OCI-LY7 (cell line): ENCODE results near the gene TRIM9. TPM values are rescaled to one million over a fixed set of nuclear protein-coding genes. Genes with fewer than 3 reads are reported as not detected.

Source experiments
- BruUV-seq: library from RNA; stranded (reverse); fragments of 400-500 nt; replicated peaks from 2 replicates; lab custom pipeline; 2021; lab: Mats Ljungman, UMichigan
- CTCF ChIA-PET: fragments of 300-600 bp; sonication (Branson Sonifier 250); formaldehyde crosslinking; loops from one replicate; lab custom pipeline; 2022; ENCODE audit warnings: antibody characterized with exemption; ENCODE audit not compliant: unreplicated experiment; lab: Charles Lee
- POLR2A ChIA-PET: fragments of 300-600 bp; sonication (Branson Sonifier 250); formaldehyde crosslinking; loops from one replicate; lab custom pipeline; 2022; ENCODE audit warnings: antibody characterized with exemption; lab: Charles Lee
- DNase-seq: peaks from one replicate; pipeline ENCODE4 v3.0.0-alpha.2; 2015; ENCODE audit warnings: low spot score
- H2AFZ ChIP-seq: fragments of 200-600 bp; sonication (generic), shearing (Covaris generic); 2 replicates; pipeline ENCODE4 v1.6.1; 2014; ENCODE audit warnings: mild to moderate bottlenecking, antibody characterized with exemption, low read length, moderate library complexity
- H3K27ac ChIP-seq: fragments of 200-600 bp; sonication (generic); 2 replicates; pipeline ENCODE4 v1.5.1; 2014; ENCODE audit warnings: mixed run types, low read depth, mild to moderate bottlenecking, moderate library complexity, low read length, inconsistent platforms; ENCODE audit not compliant: poor library complexity, severe bottlenecking
- H3K36me3 ChIP-seq: fragments of 200-600 bp; sonication (generic); 2 replicates; pipeline ENCODE4 v1.6.1; 2014; ENCODE audit warnings: mild to moderate bottlenecking, antibody characterized with exemption, low read length, moderate library complexity, mixed read lengths; ENCODE audit not compliant: insufficient read depth
- H3K4me1 ChIP-seq: fragments of 200-600 bp; sonication (generic); 2 replicates; pipeline ENCODE4 v1.5.1; 2014; ENCODE audit warnings: mild to moderate bottlenecking, low read length; ENCODE audit not compliant: insufficient read depth, poor library complexity, severe bottlenecking
- H3K4me2 ChIP-seq: fragments of 200-600 bp; sonication (generic); 2 replicates; pipeline ENCODE4 v1.6.1; 2014; ENCODE audit warnings: mild to moderate bottlenecking, low read length
- H3K4me3 ChIP-seq: fragments of 200-600 bp; sonication (generic); 2 replicates; pipeline ENCODE4 v1.5.1; 2014; ENCODE audit warnings: mild to moderate bottlenecking, low read depth, low read length; ENCODE audit not compliant: poor library complexity, severe bottlenecking
- H3K79me2 ChIP-seq: fragments of 200-600 bp; sonication (generic); 2 replicates; pipeline ENCODE4 v1.6.1; 2016; ENCODE audit warnings: low read depth, mild to moderate bottlenecking, low read length, moderate library complexity, mixed read lengths; ENCODE audit not compliant: insufficient read depth
- H3K9me2 ChIP-seq: fragments of 200-600 bp; sonication (generic); 2 replicates; pipeline ENCODE4 v1.6.1; 2016; ENCODE audit warnings: mild to moderate bottlenecking, low read length, mixed read lengths; ENCODE audit not compliant: insufficient read depth
- H3K9me3 ChIP-seq: fragments of 200-600 bp; sonication (generic); 2 replicates; pipeline ENCODE4 v1.6.1; 2014; ENCODE audit warnings: mild to moderate bottlenecking, mixed run types, low read length, mixed read lengths
- H4K20me1 ChIP-seq: fragments of 200-600 bp; sonication (generic); 2 replicates; pipeline ENCODE4 v1.6.1; 2014; ENCODE audit warnings: mild to moderate bottlenecking, antibody characterized with exemption, low read length, moderate library complexity, mixed read lengths; ENCODE audit not compliant: insufficient read depth
- CTCF ChIP-seq: fragments of 200-600 bp; sonication (generic); conservative IDR thresholded peaks from 2 replicates; pipeline ENCODE4 v1.5.1; 2014; ENCODE audit warnings: mild to moderate bottlenecking, antibody characterized with exemption, low read length, moderate library complexity, mixed read lengths
- EZH2phosphoT487 ChIP-seq: fragments of 200-600 bp; sonication (generic); IDR thresholded peaks from 2 replicates; pipeline ENCODE4 v1.6.1; 2018; ENCODE audit warnings: low read depth, borderline replicate concordance, mild to moderate bottlenecking, mixed run types, antibody characterized with exemption, low read length, moderate library complexity, mixed read lengths
- intact Hi-C: fragments of 100-400 bp; cut with micrococcal nuclease; formaldehyde crosslinking; loops from one replicate; pipeline ENCODE4 v1.10.0; 2022; ENCODE audit not compliant: unreplicated experiment
- total RNA-seq, 2 experiments: library from RNA; depleted of rRNA in 1 of 2; stranded (reverse); fragments of >200 nt in 1 of 2; shearing (Covaris generic) in 1 of 2; gene quantifications; 2 replicates each; pipeline ENCODE4 v1.2.3, GENCODE V29; 2014 to 2022

The TRIM9 gene
- total RNA-seq, 2 experiments from 2014 or later: 1.4 to 7.9 TPM

- no peaks in the 10 kb centered on the region for H3K9me2 ChIP-seq
- CTCF ChIA-PET: interaction anchor here (0.7 kb wide), 1 partner anchor 159 kb away, joined by 3 read pairs; no protein-coding TSS in a partner anchor
- H4K20me1 ChIP-seq: no peaks in the 10 kb centered on the region
- peak overlapping the region; percentile 68 for H3K4me3 ChIP-seq
- H3K4me2 ChIP-seq: peak overlapping the region; percentile 59
- BruUV-seq: no TSS peak
- TF ChIP-seq EZH2phosphoT487 (no peak), CTCF (no peak)
- intact Hi-C loops: no loop called here
- H2AFZ ChIP-seq: peak overlapping the region; percentile 73; the same call in 1 of the 2 replicates
- no peak for DNase-seq
- H3K27ac ChIP-seq: no peak overlapping the region
- no peaks in the 10 kb centered on the region for H3K79me2 ChIP-seq
- no peaks in the 10 kb centered on the region for H3K36me3 ChIP-seq
- peaks cover 9% of the 10 kb centered on the region for H3K4me1 ChIP-seq
- no peaks in the 10 kb centered on the region for H3K9me3 ChIP-seq
- POLR2A ChIA-PET: no interaction called here
Measured at GRCh38 chr14:50944647-50945413, 150.1 kb downstream of the TRIM9 start.

- H3K36me3 ChIP-seq: no peaks in the 10 kb centered on the region
- peak; percentile 50 for DNase-seq
- peak within 1 kb of the TSS; percentile 73; the same call in 1 of the 2 replicates for H2AFZ ChIP-seq
- CTCF ChIA-PET: interaction anchor here (0.7 kb wide), 1 partner anchor 159 kb away, joined by 3 read pairs; no protein-coding TSS in a partner anchor
- H3K9me3 ChIP-seq: no peaks in the 10 kb centered on the region
- BruUV-seq: no TSS peak
- intact Hi-C loops: no loop called here
- H3K4me3 ChIP-seq: peak within 1 kb of the TSS; percentile 68
- H3K4me2 ChIP-seq: peak within 1 kb of the TSS; percentile 59
- H3K79me2 ChIP-seq: no peaks in the 10 kb centered on the region
- H3K4me1 ChIP-seq: peaks cover 9% of the 10 kb centered on the region
- POLR2A ChIA-PET: no interaction called here
- no peaks in the 10 kb centered on the region for H3K9me2 ChIP-seq
- no peak for TF ChIP-seq EZH2phosphoT487
- TF ChIP-seq CTCF: no peak
- no peaks in the 10 kb centered on the region for H4K20me1 ChIP-seq
- H3K27ac ChIP-seq: no peak within 1 kb of the TSS
Measured at GRCh38 chr14:50943943-50944646, 150.8 kb downstream of the TRIM9 start, which contains the start of gene PYGL. PYGL (minus strand) TSS chr14:50944483; CDS start chr14:50944403, 80 bp downstream.
